ENCODE data around the gene TMEM82. TPM values are rescaled to one million over a fixed set of nuclear protein-coding genes. Genes with fewer than 3 reads are reported as not detected.

The TMEM82 gene
- total RNA-seq, 2 donors from 2014 or later, result 0.46 to 3.2 TPM

GRCh38 chr1:15705184-15705566 lies 37.1 kb upstream of the TMEM82 start:
- Histone ChIP-seq H3K27ac (ENCODE audit: low read depth, low read length) (no peak overlapping the region), H3K4me1 (ENCODE audit: control insufficient read depth, insufficient read depth, low read length) (no peaks in the 10 kb centered on the region), H3K36me3 (ENCODE audit: control insufficient read depth, insufficient read depth, low read length) (peaks cover 10% of the 10 kb centered on the region), H3K9ac (ENCODE audit: extremely low read depth, low read length, poor library complexity, severe bottlenecking) (no peak overlapping the region), H3K27me3 (ENCODE audit: control insufficient read depth, insufficient read depth, low read length, poor library complexity, severe bottlenecking) (no peaks in the 10 kb centered on the region), H3K9me3 (ENCODE audit: control insufficient read depth, low read length) (no peaks in the 10 kb centered on the region), H3K4me3 (ENCODE audit: low read length) (no peak overlapping the region)
- Mint-ChIP-seq H3K36me3 (ENCODE audit: low read depth) (peaks cover 30% of the 10 kb centered on the region), H3K27ac (no peak overlapping the region), H3K4me1 (no peaks in the 10 kb centered on the region), H3K27me3 (ENCODE audit: insufficient read depth) (no peaks in the 10 kb centered on the region), H3K9me3 (no peaks in the 10 kb centered on the region), H3K4me3 (no peak overlapping the region)
- no peak for TF ChIP-seq CTCF (conservative IDR thresholded peaks at IDR 0.05)
- no peak for DNase-seq
- WGBS, 2 experiments (ENCODE audit: insufficient coverage in 1 of 2, insufficient read length in 1 of 2), result 96 to 99% methylated on average over 8 to 11 of the region's 11 CpGs

GRCh38 chr1:15706751-15707150 lies 35.5 kb upstream of the TMEM82 start:
- Histone ChIP-seq H3K9ac (ENCODE audit: extremely low read depth, low read length, poor library complexity, severe bottlenecking) (no peak overlapping the region), H3K4me3 (ENCODE audit: low read length) (no peak overlapping the region), H3K4me1 (ENCODE audit: control insufficient read depth, insufficient read depth, low read length) (no peaks in the 10 kb centered on the region), H3K27ac (ENCODE audit: low read depth, low read length) (no peak overlapping the region), H3K36me3 (ENCODE audit: control insufficient read depth, insufficient read depth, low read length) (peaks cover 6% of the 10 kb centered on the region), H3K27me3 (ENCODE audit: control insufficient read depth, insufficient read depth, low read length, poor library complexity, severe bottlenecking) (no peaks in the 10 kb centered on the region), H3K9me3 (ENCODE audit: control insufficient read depth, low read length) (no peaks in the 10 kb centered on the region)
- no peak overlapping the region for H3K27ac Mint-ChIP-seq
- no peak overlapping the region for H3K4me3 Mint-ChIP-seq
- peaks cover 28% of the 10 kb centered on the region for H3K36me3 Mint-ChIP-seq (ENCODE audit: low read depth)
- no peaks in the 10 kb centered on the region for H3K4me1 Mint-ChIP-seq
- H3K9me3 Mint-ChIP-seq, result no peaks in the 10 kb centered on the region
- no peaks in the 10 kb centered on the region for H3K27me3 Mint-ChIP-seq (ENCODE audit: insufficient read depth)
- no peak for DNase-seq
- 94 to 95% methylated on average over 3 to 7 of the region's 7 CpGs for WGBS, 2 experiments (ENCODE audit: insufficient coverage in 1 of 2, insufficient read length in 1 of 2)
- no peak for TF ChIP-seq CTCF (conservative IDR thresholded peaks at IDR 0.05)

- Mint-ChIP-seq H3K27me3 (ENCODE audit: insufficient read depth) (no peaks in the 10 kb centered on the region), H3K4me1 (no peaks in the 10 kb centered on the region), H3K9me3 (no peaks in the 10 kb centered on the region), H3K36me3 (ENCODE audit: low read depth) (peaks cover 24% of the 10 kb centered on the region), H3K27ac (no peak overlapping the region), H3K4me3 (no peak overlapping the region)
- no peaks in the 10 kb centered on the region for H3K4me1 ChIP-seq (ENCODE audit: control insufficient read depth, insufficient read depth, low read length)
- no peak overlapping the region for H3K4me3 ChIP-seq (ENCODE audit: low read length)
- no peak for TF ChIP-seq CTCF (conservative IDR thresholded peaks at IDR 0.05)
- peaks cover 6% of the 10 kb centered on the region for H3K36me3 ChIP-seq (ENCODE audit: control insufficient read depth, insufficient read depth, low read length)
- no peak overlapping the region for H3K27ac ChIP-seq (ENCODE audit: low read depth, low read length)
- WGBS, 2 experiments (ENCODE audit: insufficient coverage in 1 of 2, insufficient read length in 1 of 2), result 94 to 95% methylated on average over 8 of the region's 8 CpGs
- no peaks in the 10 kb centered on the region for H3K9me3 ChIP-seq (ENCODE audit: control insufficient read depth, low read length)
- no peak overlapping the region for H3K9ac ChIP-seq (ENCODE audit: extremely low read depth, low read length, poor library complexity, severe bottlenecking)
- H3K27me3 ChIP-seq (ENCODE audit: control insufficient read depth, insufficient read depth, low read length, poor library complexity, severe bottlenecking), result no peaks in the 10 kb centered on the region
- no peak for DNase-seq
Observed at GRCh38 chr1:15707239-15707925, 34.9 kb upstream of the TMEM82 start.

All from endodermal cell (in vitro differentiated cells).